ENCODE measurements around the gene MYL12A.

DNA sequence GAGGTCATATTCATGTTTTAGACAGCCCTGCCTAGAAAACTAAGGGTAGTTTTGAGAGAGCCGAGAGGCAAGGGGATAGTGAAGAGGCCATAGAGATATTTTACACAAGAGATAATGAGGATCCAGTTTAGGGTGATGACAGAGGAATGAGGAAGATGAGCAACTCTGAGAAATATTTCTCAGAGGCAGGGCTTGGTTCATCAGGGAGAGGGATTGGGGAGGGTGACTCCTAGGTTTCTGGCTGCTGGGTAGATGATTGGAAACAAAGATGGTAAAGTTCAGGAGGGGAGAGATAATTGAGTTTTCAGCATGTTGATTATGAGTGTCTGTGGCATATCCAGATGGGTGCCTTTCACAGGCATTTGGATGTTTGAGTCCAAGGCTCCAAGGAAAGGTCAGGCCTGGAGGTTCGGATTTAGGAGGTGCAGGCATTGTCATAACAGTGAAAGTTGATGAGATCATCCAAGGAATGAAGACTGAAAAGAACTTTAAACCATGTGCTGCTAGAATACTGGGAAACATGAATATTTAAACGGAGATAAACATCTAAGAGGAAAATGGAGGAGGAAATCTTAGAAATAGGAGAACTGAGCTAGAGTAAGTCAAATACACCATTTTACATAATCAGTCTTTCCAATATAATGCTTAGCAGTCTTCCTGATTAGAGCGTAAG, 21.8 kb downstream of the MYL12A start:
- no peak for TF ChIP-seq POLR2A (IDR thresholded peaks at IDR 0.05)
- TF ChIP-seq, protein P1, sequence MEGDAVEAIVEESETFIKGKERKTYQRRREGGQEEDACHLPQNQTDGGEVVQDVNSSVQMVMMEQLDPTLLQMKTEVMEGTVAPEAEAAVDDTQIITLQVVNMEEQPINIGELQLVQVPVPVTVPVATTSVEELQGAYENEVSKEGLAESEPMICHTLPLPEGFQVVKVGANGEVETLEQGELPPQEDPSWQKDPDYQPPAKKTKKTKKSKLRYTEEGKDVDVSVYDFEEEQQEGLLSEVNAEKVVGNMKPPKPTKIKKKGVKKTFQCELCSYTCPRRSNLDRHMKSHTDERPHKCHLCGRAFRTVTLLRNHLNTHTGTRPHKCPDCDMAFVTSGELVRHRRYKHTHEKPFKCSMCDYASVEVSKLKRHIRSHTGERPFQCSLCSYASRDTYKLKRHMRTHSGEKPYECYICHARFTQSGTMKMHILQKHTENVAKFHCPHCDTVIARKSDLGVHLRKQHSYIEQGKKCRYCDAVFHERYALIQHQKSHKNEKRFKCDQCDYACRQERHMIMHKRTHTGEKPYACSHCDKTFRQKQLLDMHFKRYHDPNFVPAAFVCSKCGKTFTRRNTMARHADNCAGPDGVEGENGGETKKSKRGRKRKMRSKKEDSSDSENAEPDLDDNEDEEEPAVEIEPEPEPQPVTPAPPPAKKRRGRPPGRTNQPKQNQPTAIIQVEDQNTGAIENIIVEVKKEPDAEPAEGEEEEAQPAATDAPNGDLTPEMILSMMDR (IDR thresholded peaks at IDR 0.05), result no peak

Data from body of pancreas (tissue), 4 donors.